ENCODE data around the gene ANKRD16. TPM values are rescaled to one million over a fixed set of nuclear protein-coding genes. Genes with fewer than 3 reads are reported as not detected.

Gene ANKRD16
- total and polyA plus RNA-seq, 2 of the 13 experiments (the other 11 are each of a cell fraction or from before 2014, with no cell fraction given): 8.0 to 11.4 TPM

- ATAC-seq: no peak
- DNase-seq (ENCODE audit: low spot score): no peak
- no peaks in the 10 kb centered on the region for H3K9me3 ChIP-seq (ENCODE audit: low read length)
- no peaks in the 10 kb centered on the region for H3K79me2 ChIP-seq (ENCODE audit: insufficient read depth, low read length)
- H3K27me3 ChIP-seq (ENCODE audit: control insufficient read depth in 1 of 2, insufficient read depth in 2 of 2, low read length in 2 of 2): no peaks in the 10 kb centered on the region
- no peak overlapping the region for H2AFZ ChIP-seq (ENCODE audit: low read length)
- no peak overlapping the region for H3K9ac ChIP-seq (ENCODE audit: insufficient read depth, low read depth, low read length)
- H3K4me1 ChIP-seq (ENCODE audit: insufficient read depth, low read length): no peaks in the 10 kb centered on the region
- no peak overlapping the region for H3K4me2 ChIP-seq (ENCODE audit: low read depth, low read length)
- TF ChIP-seq, protein P1, sequence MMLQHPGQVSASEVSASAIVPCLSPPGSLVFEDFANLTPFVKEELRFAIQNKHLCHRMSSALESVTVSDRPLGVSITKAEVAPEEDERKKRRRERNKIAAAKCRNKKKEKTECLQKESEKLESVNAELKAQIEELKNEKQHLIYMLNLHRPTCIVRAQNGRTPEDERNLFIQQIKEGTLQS (CRISPR knock-in tag; IDR thresholded peaks at IDR 0.05): no peak
- TF ChIP-seq TFDP1 (CRISPR knock-in tag; IDR thresholded peaks at IDR 0.05; ENCODE audit: borderline replicate concordance): no peak
- no peak for TF ChIP-seq BRD4 (CRISPR knock-in tag; IDR thresholded peaks at IDR 0.05)
- no peak for TF ChIP-seq CERS6 (CRISPR knock-in tag; IDR thresholded peaks at IDR 0.05)
- TF ChIP-seq, protein P2, sequence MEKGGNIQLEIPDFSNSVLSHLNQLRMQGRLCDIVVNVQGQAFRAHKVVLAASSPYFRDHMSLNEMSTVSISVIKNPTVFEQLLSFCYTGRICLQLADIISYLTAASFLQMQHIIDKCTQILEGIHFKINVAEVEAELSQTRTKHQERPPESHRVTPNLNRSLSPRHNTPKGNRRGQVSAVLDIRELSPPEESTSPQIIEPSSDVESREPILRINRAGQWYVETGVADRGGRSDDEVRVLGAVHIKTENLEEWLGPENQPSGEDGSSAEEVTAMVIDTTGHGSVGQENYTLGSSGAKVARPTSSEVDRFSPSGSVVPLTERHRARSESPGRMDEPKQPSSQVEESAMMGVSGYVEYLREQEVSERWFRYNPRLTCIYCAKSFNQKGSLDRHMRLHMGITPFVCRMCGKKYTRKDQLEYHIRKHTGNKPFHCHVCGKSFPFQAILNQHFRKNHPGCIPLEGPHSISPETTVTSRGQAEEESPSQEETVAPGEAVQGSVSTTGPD (CRISPR knock-in tag; IDR thresholded peaks at IDR 0.05): no peak
- TF ChIP-seq, protein P3, sequence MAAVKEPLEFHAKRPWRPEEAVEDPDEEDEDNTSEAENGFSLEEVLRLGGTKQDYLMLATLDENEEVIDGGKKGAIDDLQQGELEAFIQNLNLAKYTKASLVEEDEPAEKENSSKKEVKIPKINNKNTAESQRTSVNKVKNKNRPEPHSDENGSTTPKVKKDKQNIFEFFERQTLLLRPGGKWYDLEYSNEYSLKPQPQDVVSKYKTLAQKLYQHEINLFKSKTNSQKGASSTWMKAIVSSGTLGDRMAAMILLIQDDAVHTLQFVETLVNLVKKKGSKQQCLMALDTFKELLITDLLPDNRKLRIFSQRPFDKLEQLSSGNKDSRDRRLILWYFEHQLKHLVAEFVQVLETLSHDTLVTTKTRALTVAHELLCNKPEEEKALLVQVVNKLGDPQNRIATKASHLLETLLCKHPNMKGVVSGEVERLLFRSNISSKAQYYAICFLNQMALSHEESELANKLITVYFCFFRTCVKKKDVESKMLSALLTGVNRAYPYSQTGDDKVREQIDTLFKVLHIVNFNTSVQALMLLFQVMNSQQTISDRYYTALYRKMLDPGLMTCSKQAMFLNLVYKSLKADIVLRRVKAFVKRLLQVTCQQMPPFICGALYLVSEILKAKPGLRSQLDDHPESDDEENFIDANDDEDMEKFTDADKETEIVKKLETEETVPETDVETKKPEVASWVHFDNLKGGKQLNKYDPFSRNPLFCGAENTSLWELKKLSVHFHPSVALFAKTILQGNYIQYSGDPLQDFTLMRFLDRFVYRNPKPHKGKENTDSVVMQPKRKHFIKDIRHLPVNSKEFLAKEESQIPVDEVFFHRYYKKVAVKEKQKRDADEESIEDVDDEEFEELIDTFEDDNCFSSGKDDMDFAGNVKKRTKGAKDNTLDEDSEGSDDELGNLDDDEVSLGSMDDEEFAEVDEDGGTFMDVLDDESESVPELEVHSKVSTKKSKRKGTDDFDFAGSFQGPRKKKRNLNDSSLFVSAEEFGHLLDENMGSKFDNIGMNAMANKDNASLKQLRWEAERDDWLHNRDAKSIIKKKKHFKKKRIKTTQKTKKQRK (IDR thresholded peaks at IDR 0.05; ENCODE audit: low read length): no peak
- TF ChIP-seq, protein P4, sequence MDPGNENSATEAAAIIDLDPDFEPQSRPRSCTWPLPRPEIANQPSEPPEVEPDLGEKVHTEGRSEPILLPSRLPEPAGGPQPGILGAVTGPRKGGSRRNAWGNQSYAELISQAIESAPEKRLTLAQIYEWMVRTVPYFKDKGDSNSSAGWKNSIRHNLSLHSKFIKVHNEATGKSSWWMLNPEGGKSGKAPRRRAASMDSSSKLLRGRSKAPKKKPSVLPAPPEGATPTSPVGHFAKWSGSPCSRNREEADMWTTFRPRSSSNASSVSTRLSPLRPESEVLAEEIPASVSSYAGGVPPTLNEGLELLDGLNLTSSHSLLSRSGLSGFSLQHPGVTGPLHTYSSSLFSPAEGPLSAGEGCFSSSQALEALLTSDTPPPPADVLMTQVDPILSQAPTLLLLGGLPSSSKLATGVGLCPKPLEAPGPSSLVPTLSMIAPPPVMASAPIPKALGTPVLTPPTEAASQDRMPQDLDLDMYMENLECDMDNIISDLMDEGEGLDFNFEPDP (CRISPR knock-in tag; conservative IDR thresholded peaks at IDR 0.05): no peak
- TF ChIP-seq SMARCE1 (IDR thresholded peaks at IDR 0.05; ENCODE audit: borderline replicate concordance): no peak
- in situ Hi-C loops (cut with HindIII; ENCODE audit: extremely low pct_ligation_motif_present, low pct_unique_long_range_greater_than_20kb): no loop called here
- H3K4me3 ChIP-seq (replicated peaks in 1 of 3; ENCODE audit: insufficient read depth in 1 of 3, low read depth in 2 of 3, low read length in 3 of 3): no peak overlapping the region
- BruUV-seq (replicated peaks): no TSS peak
- no peak for FAIRE-seq
- 98% methylated on average over 12 of the region's 13 CpGs for WGBS (ENCODE audit: low lambda C conversion rate)
- no peak overlapping the region for H3K27ac ChIP-seq (ENCODE audit: extremely low read length, insufficient read depth, low read length)
- ChIA-PET POLR2A (no interaction called here), CTCF (ENCODE audit: low intra/inter-chr PET ratio, low total read pairs) (no interaction called here)
- intact Hi-C loops (cut with micrococcal nuclease; ENCODE audit: unreplicated experiment): no loop called here
- H4K20me1 ChIP-seq (ENCODE audit: insufficient read depth, low read length): no peaks in the 10 kb centered on the region
- H3K36me3 ChIP-seq (replicated peaks in 1 of 2; ENCODE audit: control insufficient read depth in 1 of 2, insufficient read depth in 2 of 2, low read length in 2 of 2): peaks cover 49 to 96% of the 10 kb centered on the region in 2 experiments
Measured at GRCh38 chr10:5917305-5917704, 27.6 kb upstream of the ANKRD16 start.
